ENCODE results near the gene GALNT12. TPM values are rescaled to one million over a fixed set of nuclear protein-coding genes. Genes with fewer than 3 reads are reported as not detected.

Gene GALNT12
- total RNA-seq, 1 donor from 2014 or later = 0.55 TPM

DNA sequence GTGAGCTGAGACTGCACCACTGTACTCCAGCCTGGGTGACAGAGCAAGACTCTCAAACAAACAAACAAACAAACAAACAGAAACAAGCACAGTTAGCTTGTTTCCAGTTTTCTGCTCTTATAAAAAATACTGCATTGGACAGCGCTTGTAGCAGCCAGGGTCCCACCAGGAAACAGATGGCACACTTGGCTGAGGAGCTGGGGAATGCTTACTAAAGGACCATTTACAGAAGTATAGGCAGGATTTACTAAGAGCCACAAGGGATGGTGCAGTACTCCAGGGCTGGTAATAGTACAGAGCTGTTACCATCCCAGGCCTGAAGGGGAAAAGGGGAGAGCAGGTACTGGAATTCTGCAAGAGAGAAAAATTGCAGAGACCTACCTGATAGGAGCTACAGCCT is 5.9 kb upstream of the GALNT12 start:
- no peaks in the 10 kb centered on the region for H3K36me3 ChIP-seq
- H3K9me3 ChIP-seq (replicated peaks) = peaks cover 10% of the 10 kb centered on the region
- H3K4me3 ChIP-seq = no peak overlapping the region
- H3K4me1 ChIP-seq = peaks cover 4% of the 10 kb centered on the region
- H3K27ac ChIP-seq (replicated peaks) = no peak overlapping the region
- intact Hi-C loops (cut with micrococcal nuclease) = no loop called here
- TF ChIP-seq, protein P1, sequence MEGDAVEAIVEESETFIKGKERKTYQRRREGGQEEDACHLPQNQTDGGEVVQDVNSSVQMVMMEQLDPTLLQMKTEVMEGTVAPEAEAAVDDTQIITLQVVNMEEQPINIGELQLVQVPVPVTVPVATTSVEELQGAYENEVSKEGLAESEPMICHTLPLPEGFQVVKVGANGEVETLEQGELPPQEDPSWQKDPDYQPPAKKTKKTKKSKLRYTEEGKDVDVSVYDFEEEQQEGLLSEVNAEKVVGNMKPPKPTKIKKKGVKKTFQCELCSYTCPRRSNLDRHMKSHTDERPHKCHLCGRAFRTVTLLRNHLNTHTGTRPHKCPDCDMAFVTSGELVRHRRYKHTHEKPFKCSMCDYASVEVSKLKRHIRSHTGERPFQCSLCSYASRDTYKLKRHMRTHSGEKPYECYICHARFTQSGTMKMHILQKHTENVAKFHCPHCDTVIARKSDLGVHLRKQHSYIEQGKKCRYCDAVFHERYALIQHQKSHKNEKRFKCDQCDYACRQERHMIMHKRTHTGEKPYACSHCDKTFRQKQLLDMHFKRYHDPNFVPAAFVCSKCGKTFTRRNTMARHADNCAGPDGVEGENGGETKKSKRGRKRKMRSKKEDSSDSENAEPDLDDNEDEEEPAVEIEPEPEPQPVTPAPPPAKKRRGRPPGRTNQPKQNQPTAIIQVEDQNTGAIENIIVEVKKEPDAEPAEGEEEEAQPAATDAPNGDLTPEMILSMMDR (IDR thresholded peaks at IDR 0.05; ENCODE audit: borderline replicate concordance) = no peak
- H3K27me3 ChIP-seq (ENCODE audit: low read depth) = peaks cover 27% of the 10 kb centered on the region
- DNase-seq = no peak

DNA sequence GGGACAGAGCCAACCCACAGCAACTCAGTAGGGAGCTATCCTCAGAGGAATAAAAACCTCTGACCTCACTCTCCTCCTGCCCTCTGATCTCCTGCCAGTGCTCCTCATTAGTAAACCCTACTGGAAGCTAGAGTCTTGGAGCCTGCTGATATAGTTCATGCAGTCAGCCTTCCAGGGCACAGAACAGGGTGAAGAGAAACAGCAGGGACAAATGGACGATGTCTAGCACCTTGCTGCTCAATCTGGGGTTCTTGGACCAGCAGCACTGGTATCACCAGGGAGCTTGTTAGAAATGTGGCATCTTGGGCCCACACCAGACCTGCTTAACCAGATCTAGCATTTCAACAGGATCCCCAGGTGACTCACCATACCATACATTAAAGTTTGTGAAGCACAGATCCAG is 5.5 kb upstream of the GALNT12 start:
- peaks cover 32% of the 10 kb centered on the region for H3K27me3 ChIP-seq (ENCODE audit: low read depth)
- H3K9me3 ChIP-seq (replicated peaks) = peaks cover 10% of the 10 kb centered on the region
- no peak overlapping the region for H3K4me3 ChIP-seq
- TF ChIP-seq, protein P1 (IDR thresholded peaks at IDR 0.05; ENCODE audit: borderline replicate concordance) = no peak
- no peaks in the 10 kb centered on the region for H3K36me3 ChIP-seq
- intact Hi-C loops (cut with micrococcal nuclease) = no loop called here
- no peaks in the 10 kb centered on the region for H3K4me1 ChIP-seq
- DNase-seq = no peak
- no peak overlapping the region for H3K27ac ChIP-seq (replicated peaks)

DNA sequence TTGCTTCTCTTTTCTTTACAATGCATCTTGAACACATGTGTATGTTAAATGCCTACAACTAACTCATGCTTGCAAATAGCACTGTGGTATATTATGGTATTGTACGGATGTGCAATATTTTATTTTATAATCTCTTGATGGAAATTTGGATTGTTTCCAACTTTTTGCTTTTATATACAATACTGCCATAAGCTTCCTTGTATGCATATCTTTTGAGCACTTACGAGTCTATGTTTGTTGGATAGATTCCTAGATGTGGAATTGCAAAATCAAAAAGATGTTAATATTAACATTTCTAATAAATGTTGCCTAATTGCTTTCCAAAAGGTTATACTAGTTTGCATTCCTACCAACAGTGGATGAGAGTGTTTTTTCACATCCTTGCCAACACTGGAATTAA is 3.4 kb upstream of the GALNT12 start:
- H3K27me3 ChIP-seq (ENCODE audit: low read depth) = peaks cover 51% of the 10 kb centered on the region
- intact Hi-C loops (cut with micrococcal nuclease) = no loop called here
- H3K4me1 ChIP-seq = peaks cover 10% of the 10 kb centered on the region
- no peaks in the 10 kb centered on the region for H3K9me3 ChIP-seq (replicated peaks)
- TF ChIP-seq, protein P1 (IDR thresholded peaks at IDR 0.05; ENCODE audit: borderline replicate concordance) = no peak
- H3K4me3 ChIP-seq = no peak overlapping the region
- no peaks in the 10 kb centered on the region for H3K36me3 ChIP-seq
- H3K27ac ChIP-seq (replicated peaks) = no peak overlapping the region
- no peak for DNase-seq

DNA sequence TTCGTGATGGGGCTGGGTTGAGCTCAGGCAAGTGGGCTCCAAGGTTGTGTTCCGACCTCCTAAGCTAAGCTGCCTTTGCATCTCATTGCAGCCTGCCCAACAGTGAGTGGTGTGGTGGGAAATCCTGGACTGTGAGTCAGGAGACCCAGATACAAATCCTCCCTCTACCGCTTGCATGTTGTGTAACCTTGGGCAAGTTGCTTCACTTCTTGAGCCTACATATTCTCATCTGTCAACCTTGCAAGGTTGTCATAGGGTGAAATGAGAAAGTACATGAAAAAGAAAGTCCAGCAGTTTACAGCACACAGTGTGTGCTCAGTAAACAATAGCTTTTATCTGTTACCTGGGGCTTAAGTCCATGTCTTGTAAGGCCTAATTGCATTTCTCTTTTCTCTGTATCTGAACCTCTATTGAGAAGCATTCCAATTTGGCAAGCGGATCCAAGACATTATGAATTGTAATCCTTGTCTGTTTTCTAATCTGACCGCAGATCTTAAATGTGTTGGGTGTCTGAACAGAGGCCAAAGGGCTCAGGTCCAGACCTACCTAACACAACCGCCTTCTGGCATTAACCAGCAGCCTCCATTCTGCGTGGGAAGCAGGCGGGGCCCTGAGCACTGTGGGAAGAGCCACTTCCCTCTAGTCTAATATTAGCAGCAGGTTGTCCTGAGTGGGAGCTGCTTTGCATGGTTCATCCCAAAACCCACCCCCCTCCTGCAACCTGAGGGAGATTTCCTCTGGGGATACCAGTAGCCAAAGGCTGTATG is 1.8 kb upstream of the GALNT12 start:
- peaks cover 10% of the 10 kb centered on the region for H3K4me1 ChIP-seq
- H3K4me3 ChIP-seq = no peak overlapping the region
- H3K27me3 ChIP-seq (ENCODE audit: low read depth) = peaks cover 67% of the 10 kb centered on the region
- H3K9me3 ChIP-seq (replicated peaks) = no peaks in the 10 kb centered on the region
- TF ChIP-seq, protein P1 (IDR thresholded peaks at IDR 0.05; ENCODE audit: borderline replicate concordance) = no peak
- H3K27ac ChIP-seq (replicated peaks) = no peak overlapping the region
- no peak for DNase-seq
- intact Hi-C loops (cut with micrococcal nuclease) = no loop called here
- no peaks in the 10 kb centered on the region for H3K36me3 ChIP-seq

DNA sequence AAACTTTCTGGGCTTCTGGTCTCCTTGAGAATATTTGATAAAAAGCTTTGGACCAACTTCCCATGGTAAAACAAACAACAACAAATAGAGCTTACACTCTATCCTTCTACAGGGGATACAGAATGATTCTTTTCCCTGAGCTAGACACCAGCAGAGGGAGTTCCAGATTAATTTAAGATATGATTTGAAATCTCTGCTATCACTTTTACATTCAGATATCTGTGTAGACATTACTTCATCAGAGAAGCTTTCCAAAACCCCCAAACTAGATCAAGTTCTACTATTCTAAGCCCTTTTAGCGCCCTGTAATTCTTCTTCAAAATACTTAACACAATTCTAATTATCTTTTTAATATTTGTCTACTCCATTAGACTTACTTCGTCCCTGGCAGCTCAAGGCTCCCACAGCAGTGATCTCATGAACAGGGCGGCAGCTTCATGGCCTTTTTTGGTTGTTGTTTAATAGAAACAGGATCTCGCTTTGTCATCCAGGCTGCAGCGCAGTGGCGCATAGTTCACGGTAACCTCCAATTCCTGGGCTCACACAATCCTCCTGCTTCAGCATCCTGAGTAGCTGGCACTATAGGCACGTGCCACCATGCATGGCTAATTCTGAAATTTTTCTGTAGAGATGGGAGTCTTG is 955 bp upstream of the GALNT12 start:
- TF ChIP-seq, protein P1 (IDR thresholded peaks at IDR 0.05; ENCODE audit: borderline replicate concordance) = no peak
- H3K36me3 ChIP-seq = no peaks in the 10 kb centered on the region
- no peak overlapping the region for H3K27ac ChIP-seq (replicated peaks)
- peaks cover 10% of the 10 kb centered on the region for H3K4me1 ChIP-seq
- intact Hi-C loops (cut with micrococcal nuclease) = no loop called here
- DNase-seq = no peak
- peaks cover 70% of the 10 kb centered on the region for H3K27me3 ChIP-seq (ENCODE audit: low read depth)
- H3K9me3 ChIP-seq (replicated peaks) = no peaks in the 10 kb centered on the region
- H3K4me3 ChIP-seq = no peak overlapping the region
